A673 (cell line): Measurements from ENCODE around the gene FBXO21.

Experiments used
- EZH2 ChIP-seq: fragments of 200-600 bp; sonication (generic); IDR thresholded peaks from 2 replicates; pipeline ENCODE4 v1.6.1; 2017; ENCODE audit warnings: borderline replicate concordance, low read depth, mild to moderate bottlenecking, mixed read lengths, antibody characterized with exemption, low read length; ENCODE audit not compliant: poor library complexity, severe bottlenecking
- TF ChIP-seq, protein P1 (sequence below): fragments of 300-800, 200-600 bp; sonication (generic); conservative IDR thresholded peaks from 2 replicates; pipeline ENCODE4 v1.5.1; 2017; ENCODE audit warnings: low read depth, mild to moderate bottlenecking, antibody characterized with exemption, low read length, moderate library complexity, mixed read lengths

DNA sequence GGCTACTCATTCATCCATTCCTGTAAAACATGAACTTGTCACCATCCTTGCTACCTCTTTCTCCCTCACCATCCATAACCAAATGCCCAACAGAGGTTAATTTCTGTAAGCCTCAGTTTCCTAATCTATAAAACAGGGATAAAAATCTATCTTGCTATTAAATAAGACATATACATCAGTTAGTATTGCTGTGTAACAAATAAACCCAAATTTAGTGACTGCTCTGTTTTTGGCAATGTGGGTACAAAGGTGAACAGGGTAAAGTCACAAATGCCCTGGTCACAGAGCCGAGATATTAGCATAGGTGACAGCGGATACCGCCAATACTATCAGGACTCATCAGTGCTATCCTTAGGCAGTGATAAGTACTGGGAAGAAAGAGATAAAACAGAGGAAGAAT lies 3.6 kb upstream of the FBXO21 start:
- TF ChIP-seq, protein P1, sequence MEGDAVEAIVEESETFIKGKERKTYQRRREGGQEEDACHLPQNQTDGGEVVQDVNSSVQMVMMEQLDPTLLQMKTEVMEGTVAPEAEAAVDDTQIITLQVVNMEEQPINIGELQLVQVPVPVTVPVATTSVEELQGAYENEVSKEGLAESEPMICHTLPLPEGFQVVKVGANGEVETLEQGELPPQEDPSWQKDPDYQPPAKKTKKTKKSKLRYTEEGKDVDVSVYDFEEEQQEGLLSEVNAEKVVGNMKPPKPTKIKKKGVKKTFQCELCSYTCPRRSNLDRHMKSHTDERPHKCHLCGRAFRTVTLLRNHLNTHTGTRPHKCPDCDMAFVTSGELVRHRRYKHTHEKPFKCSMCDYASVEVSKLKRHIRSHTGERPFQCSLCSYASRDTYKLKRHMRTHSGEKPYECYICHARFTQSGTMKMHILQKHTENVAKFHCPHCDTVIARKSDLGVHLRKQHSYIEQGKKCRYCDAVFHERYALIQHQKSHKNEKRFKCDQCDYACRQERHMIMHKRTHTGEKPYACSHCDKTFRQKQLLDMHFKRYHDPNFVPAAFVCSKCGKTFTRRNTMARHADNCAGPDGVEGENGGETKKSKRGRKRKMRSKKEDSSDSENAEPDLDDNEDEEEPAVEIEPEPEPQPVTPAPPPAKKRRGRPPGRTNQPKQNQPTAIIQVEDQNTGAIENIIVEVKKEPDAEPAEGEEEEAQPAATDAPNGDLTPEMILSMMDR, result no peak
- TF ChIP-seq EZH2, result no peak
